Chondrocyte (in vitro differentiated cells): ENCODE data around the gene POLD2. TPM values are rescaled to one million over a fixed set of nuclear protein-coding genes. Genes with fewer than 3 reads are reported as not detected.

Source experiments
- DNase-seq: peaks from one replicate; pipeline ENCODE4 v3.0.0; 2021; ENCODE audit warnings: mixed read lengths, low spot score
- H3K27ac Mint-ChIP-seq: one replicate; pipeline ENCODE4 v1.8.0; 2021; ENCODE audit warnings: mild to moderate bottlenecking, moderate library complexity, mixed read lengths; ENCODE audit not compliant: unreplicated experiment
- H3K27me3 Mint-ChIP-seq: 2 replicates; pipeline ENCODE4 v1.8.0; 2021; ENCODE audit warnings: low read depth, mixed read lengths
- H3K36me3 Mint-ChIP-seq: 2 replicates; pipeline ENCODE4 v1.8.0; 2021; ENCODE audit warnings: low read depth, mixed read lengths
- H3K4me1 Mint-ChIP-seq: 2 replicates; pipeline ENCODE4 v1.8.0; 2021; ENCODE audit warnings: low read depth, mild to moderate bottlenecking, mixed read lengths
- H3K4me3 Mint-ChIP-seq: one replicate; pipeline ENCODE4 v1.8.0; 2021; ENCODE audit warnings: mild to moderate bottlenecking, moderate library complexity, mixed read lengths; ENCODE audit not compliant: unreplicated experiment
- H3K9me3 Mint-ChIP-seq: 2 replicates; pipeline ENCODE4 v1.8.0; 2021; ENCODE audit warnings: low read depth, mixed read lengths
- CTCF ChIP-seq: fragments of 200-600 bp; sonication (generic); IDR thresholded peaks from 2 replicates; pipeline ENCODE4 v1.5.0; 2021; ENCODE audit warnings: antibody characterized with exemption, mild to moderate bottlenecking, moderate library complexity
- total RNA-seq: library from RNA; stranded (reverse); gene quantifications from 3 replicates; pipeline ENCODE4 v1.2.1, GENCODE V29; 2021

POLD2 gene
- total RNA-seq, 1 donor from 2014 or later, result 49.2 TPM

DNA sequence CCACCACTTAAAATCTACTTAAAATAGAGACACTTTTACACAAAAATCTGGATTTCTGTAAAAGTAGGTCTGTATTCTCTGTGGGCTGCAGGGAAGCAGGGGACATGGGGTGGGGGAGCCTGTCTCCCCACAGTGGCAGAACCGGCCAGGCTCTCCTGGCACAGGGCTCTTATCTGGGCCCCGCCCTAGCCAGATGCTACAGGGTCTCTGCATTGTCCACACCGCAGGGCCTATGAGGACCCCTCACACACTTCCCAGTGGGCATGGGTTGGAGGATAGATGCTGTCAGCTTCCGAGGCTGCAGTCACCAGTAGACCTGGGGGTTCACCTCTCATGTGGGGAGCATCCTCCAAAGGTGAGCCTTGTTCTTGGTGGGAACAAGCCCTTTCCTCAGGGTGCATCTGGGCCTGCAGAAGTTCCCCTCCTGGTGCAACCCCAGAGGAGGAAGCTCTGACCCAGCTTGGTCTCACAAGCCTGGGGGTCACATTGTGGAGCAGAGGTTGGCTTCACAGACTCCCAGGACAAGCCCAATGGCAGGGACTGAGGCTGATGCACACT, 33.2 kb upstream of the POLD2 start:
- DNase-seq, result no peak
- Mint-ChIP-seq H3K36me3 (no peaks in the 10 kb centered on the region), H3K4me1 (no peaks in the 10 kb centered on the region), H3K27me3 (no peaks in the 10 kb centered on the region), H3K4me3 (no peak overlapping the region), H3K27ac (no peak overlapping the region), H3K9me3 (no peaks in the 10 kb centered on the region)
- TF ChIP-seq CTCF, result no peak

- no peak for TF ChIP-seq CTCF
- Mint-ChIP-seq H3K27ac (no peak overlapping the region), H3K27me3 (no peaks in the 10 kb centered on the region), H3K9me3 (no peaks in the 10 kb centered on the region), H3K4me1 (no peaks in the 10 kb centered on the region), H3K4me3 (no peak overlapping the region), H3K36me3 (no peaks in the 10 kb centered on the region)
- no peak for DNase-seq
Measured at GRCh38 chr7:44155191-44156185, 32.1 kb upstream of the POLD2 start.

DNA sequence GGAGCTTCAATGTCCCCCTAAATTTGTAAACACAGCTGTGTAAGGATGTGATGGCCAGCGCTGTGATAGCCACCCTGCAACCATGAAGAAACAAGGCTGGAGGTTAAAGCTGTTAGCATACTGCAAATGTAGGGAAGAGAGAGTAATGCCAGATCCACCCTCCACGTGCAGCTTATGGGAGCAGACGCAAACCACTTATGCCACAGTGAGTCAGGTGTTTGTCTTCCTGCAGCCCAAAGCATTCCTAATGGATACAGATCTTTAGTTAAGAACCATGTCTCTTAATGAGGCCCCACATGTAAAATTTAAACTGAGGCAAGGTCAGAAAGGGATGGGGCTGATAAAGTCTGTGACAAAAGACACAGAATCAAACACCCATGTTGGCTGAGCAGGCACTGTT, 31.4 kb upstream of the POLD2 start:
- no peaks in the 10 kb centered on the region for H3K9me3 Mint-ChIP-seq
- DNase-seq, result no peak

GRCh38 chr7:44153948-44154335, 30.6 kb upstream of the POLD2 start:
- no peak overlapping the region for H3K27ac Mint-ChIP-seq
- H3K9me3 Mint-ChIP-seq, result no peaks in the 10 kb centered on the region
- H3K4me3 Mint-ChIP-seq, result no peak overlapping the region
- H3K4me1 Mint-ChIP-seq, result no peaks in the 10 kb centered on the region
- no peaks in the 10 kb centered on the region for H3K36me3 Mint-ChIP-seq
- no peak for TF ChIP-seq CTCF
- DNase-seq, result no peak
- H3K27me3 Mint-ChIP-seq, result no peaks in the 10 kb centered on the region

More for the DNA sequence above, 31.4 kb upstream of the POLD2 start:
- no peak overlapping the region for H3K4me3 Mint-ChIP-seq
- no peaks in the 10 kb centered on the region for H3K4me1 Mint-ChIP-seq
- H3K27me3 Mint-ChIP-seq, result no peaks in the 10 kb centered on the region
- no peaks in the 10 kb centered on the region for H3K36me3 Mint-ChIP-seq
- no peak overlapping the region for H3K27ac Mint-ChIP-seq
- no peak for TF ChIP-seq CTCF
